GM23338 (cell line): ENCODE measurements around the gene TRIM52. TPM values are rescaled to one million over a fixed set of nuclear protein-coding genes. Genes with fewer than 3 reads are reported as not detected.

Experiments used
- ATAC-seq: fragments of 200-7000 bp; cut with Tn5 transposase; 3 replicates; pipeline ENCODE4 v1.9.1; 2020
- DNase-seq: peaks from one replicate; pipeline ENCODE4 v3.0.0-alpha.2; 2015; ENCODE audit warnings: low spot score
- H2AFZ ChIP-seq: fragments of 200-600 bp; sonication (generic); 2 replicates; pipeline ENCODE4 v1.8.0; 2016; ENCODE audit warnings: antibody characterized with exemption, mild to moderate bottlenecking, moderate library complexity
- H3F3A ChIP-seq: fragments of 200-600 bp; sonication (generic); replicated peaks from 2 replicates; pipeline ENCODE4 v1.8.0; 2017; ENCODE audit warnings: antibody characterized with exemption, mixed run types, low read depth
- H3K27ac ChIP-seq: fragments of 200-600 bp; sonication (generic); 2 replicates; pipeline ENCODE4 v1.6.1; 2016; ENCODE audit warnings: low read depth
- H3K27me3 ChIP-seq: fragments of 200-600 bp; sonication (generic); 2 replicates; pipeline ENCODE4 v1.8.0; 2016; ENCODE audit warnings: mild to moderate bottlenecking, mixed run types, moderate library complexity; ENCODE audit not compliant: insufficient read depth
- H3K36me3 ChIP-seq: fragments of 200-600 bp; sonication (generic); 2 replicates; pipeline ENCODE4 v1.8.0; 2016; ENCODE audit warnings: mild to moderate bottlenecking; ENCODE audit not compliant: insufficient read depth
- H3K4me1 ChIP-seq: fragments of 200-600 bp; sonication (generic); 2 replicates; pipeline ENCODE4 v1.8.0; 2016; ENCODE audit warnings: mild to moderate bottlenecking, moderate library complexity; ENCODE audit not compliant: insufficient read depth
- H3K4me2 ChIP-seq: fragments of 200-600 bp; sonication (generic); 2 replicates; pipeline ENCODE4 v1.7.1; 2017; ENCODE audit warnings: mixed run types
- H3K4me3 ChIP-seq: fragments of 200-600 bp; sonication (generic); 2 replicates; pipeline ENCODE4 v1.6.1; 2016; ENCODE audit warnings: mixed run types
- H3K79me2 ChIP-seq: fragments of 200-600 bp; sonication (generic); replicated peaks from 2 replicates; pipeline ENCODE4 v1.8.0; 2017; ENCODE audit warnings: mild to moderate bottlenecking; ENCODE audit not compliant: insufficient read depth
- H3K9me2 ChIP-seq: fragments of 200-600 bp; sonication (generic); 2 replicates; pipeline ENCODE4 v1.8.0; 2017; ENCODE audit not compliant: insufficient read depth
- H4K20me1 ChIP-seq: fragments of 200-600 bp; sonication (generic); replicated peaks from 2 replicates; pipeline ENCODE4 v1.8.0; 2017; ENCODE audit warnings: mild to moderate bottlenecking; ENCODE audit not compliant: insufficient read depth
- H3K27ac Mint-ChIP-seq: 2 replicates; pipeline ENCODE4 v1.8.0; 2020; ENCODE audit warnings: inconsistent platforms, mild to moderate bottlenecking, moderate library complexity, mixed read lengths
- H3K27me3 Mint-ChIP-seq: 3 replicates; pipeline ENCODE4 v1.8.0; 2022; ENCODE audit warnings: low read depth, mild to moderate bottlenecking, moderate library complexity, mixed read lengths, inconsistent platforms; ENCODE audit not compliant: insufficient read depth, poor library complexity
- H3K36me3 Mint-ChIP-seq: 3 replicates; pipeline ENCODE4 v1.8.0; 2021; ENCODE audit warnings: low read depth, mild to moderate bottlenecking, inconsistent platforms, moderate library complexity, mixed read lengths
- H3K4me1 Mint-ChIP-seq: 3 replicates; pipeline ENCODE4 v1.8.0; 2020; ENCODE audit warnings: mild to moderate bottlenecking, inconsistent platforms, mixed read lengths
- H3K4me3 Mint-ChIP-seq: 3 replicates; pipeline ENCODE4 v1.8.0; 2021; ENCODE audit warnings: moderate library complexity, mild to moderate bottlenecking, inconsistent platforms, mixed read lengths
- H3K9me3 Mint-ChIP-seq: 3 replicates; pipeline ENCODE4 v1.8.0; 2020; ENCODE audit warnings: moderate library complexity, mild to moderate bottlenecking, inconsistent platforms, mixed read lengths
- CREB1 ChIP-seq: fragments of 250-450 bp; sonication (Bioruptor Pico); IDR thresholded peaks from 2 replicates; pipeline ENCODE4 v1.5.0; 2020; ENCODE audit warnings: low read depth, mild to moderate bottlenecking, moderate library complexity
- EZH2 ChIP-seq: fragments of 200-600 bp; sonication (generic); IDR thresholded peaks from one replicate; pipeline ENCODE4 v1.8.0; 2017; ENCODE audit warnings: antibody characterized with exemption, mild to moderate bottlenecking, low read depth; ENCODE audit not compliant: unreplicated experiment
- NANOG ChIP-seq: IDR thresholded peaks from 2 replicates; pipeline ENCODE4 v1.6.1; 2016; ENCODE audit warnings: antibody characterized with exemption, borderline replicate concordance
- POLR2AphosphoS5 ChIP-seq: IDR thresholded peaks from 2 replicates; pipeline ENCODE4 v1.6.1; 2016; ENCODE audit warnings: antibody characterized with exemption, low read depth
- STAT1 ChIP-seq: IDR thresholded peaks from one replicate; pipeline ENCODE4 v1.6.1; 2016; ENCODE audit warnings: antibody characterized with exemption; ENCODE audit not compliant: unreplicated experiment
- ZNF114 ChIP-seq: fragments of 250-450 bp; sonication (Bioruptor Pico); IDR thresholded peaks from 2 replicates; pipeline ENCODE4 v1.5.0; 2020; ENCODE audit warnings: mild to moderate bottlenecking, moderate library complexity
- ZNF331 ChIP-seq: fragments of 250-450 bp; sonication (Bioruptor Pico); IDR thresholded peaks from 2 replicates; pipeline ENCODE4 v1.5.0; 2020; ENCODE audit warnings: low read depth, mild to moderate bottlenecking, moderate library complexity
- polyA plus RNA-seq: library from polyadenylated mRNA; unstranded; fragments of >200 nt; fragmentation: Nextera tagmentation; extraction: Ambion mirVana; gene quantifications from 2 replicates; pipeline ENCODE4 v1.2.1, GENCODE V29; 2016
- total RNA-seq: library from RNA; depleted of rRNA; stranded (reverse); fragments of >200 nt; shearing (Covaris generic); gene quantifications from 2 replicates; pipeline ENCODE4 v1.2.3, GENCODE V29; 2014
- TF ChIP-seq, protein P1 (sequence below): IDR thresholded peaks from one replicate; pipeline ENCODE4 v1.6.1; 2018; ENCODE audit warnings: antibody characterized with exemption; ENCODE audit not compliant: unreplicated experiment
- TF ChIP-seq, protein P2 (sequence below): fragments of 250-450 bp; sonication (Bioruptor Pico); IDR thresholded peaks from 2 replicates; pipeline ENCODE4 v1.5.0; 2020; ENCODE audit warnings: mild to moderate bottlenecking, moderate library complexity
- TF ChIP-seq, protein P3 (sequence below), 2 experiments: fragments of 200-600 bp in 1 of 2; sonication (generic) in 1 of 2; conservative IDR thresholded peaks; 2 replicates each; pipeline versions ENCODE4 v1.5.1 to v1.6.1; 2016 to 2017; ENCODE audit warnings: antibody characterized with exemption in 2 of 2, low read depth in 2 of 2, mild to moderate bottlenecking in 2 of 2, moderate library complexity in 1 of 2

TRIM52 gene
- total and polyA plus RNA-seq, 2 experiments from 2014 or later, result 6.2 to 8.1 TPM

DNA sequence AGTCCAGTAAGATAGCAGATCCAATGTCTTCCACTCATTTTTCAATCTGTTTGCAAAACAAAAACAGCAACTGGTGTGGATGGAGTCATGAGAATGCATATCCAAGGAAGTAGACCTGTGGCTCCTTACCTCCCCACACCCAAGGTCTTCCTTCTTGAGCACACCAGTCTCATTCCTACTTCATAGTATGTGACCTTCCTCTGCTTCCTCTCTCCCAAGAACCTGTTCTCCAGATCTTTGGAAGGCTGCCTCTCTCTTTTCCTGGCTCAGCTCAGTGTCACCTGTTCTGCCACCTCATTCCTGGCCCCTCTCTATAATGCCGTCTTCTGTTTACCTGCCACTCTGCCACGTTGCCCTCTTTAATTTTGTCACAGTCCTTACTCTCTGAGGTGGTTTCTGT is 48.0 kb downstream of the TRIM52 start:
- ATAC-seq (no peak), DNase-seq (no peak)
- Mint-ChIP-seq H3K36me3 (no peaks in the 10 kb centered on the region), H3K27ac (no peak overlapping the region), H3K4me1 (peaks cover 8% of the 10 kb centered on the region), H3K27me3 (peaks cover 23% of the 10 kb centered on the region), H3K4me3 (no peak overlapping the region), H3K9me3 (no peaks in the 10 kb centered on the region; the same call in 2 of the 3 replicates)
- Histone ChIP-seq H3K27ac (no peak overlapping the region), H3K4me2 (no peak overlapping the region), H2AFZ (no peak overlapping the region), H3F3A (peaks cover 12% of the 10 kb centered on the region), H3K27me3 (peaks cover 12% of the 10 kb centered on the region), H3K36me3 (no peaks in the 10 kb centered on the region), H4K20me1 (no peaks in the 10 kb centered on the region; the same call in 1 of the 2 replicates), H3K9me2 (no peaks in the 10 kb centered on the region), H3K4me3 (no peak overlapping the region), H3K4me1 (peaks cover 3% of the 10 kb centered on the region; the same call in 1 of the 2 replicates), H3K79me2 (no peaks in the 10 kb centered on the region)
- TF ChIP-seq CREB1, result no peak
- TF ChIP-seq, protein P1, sequence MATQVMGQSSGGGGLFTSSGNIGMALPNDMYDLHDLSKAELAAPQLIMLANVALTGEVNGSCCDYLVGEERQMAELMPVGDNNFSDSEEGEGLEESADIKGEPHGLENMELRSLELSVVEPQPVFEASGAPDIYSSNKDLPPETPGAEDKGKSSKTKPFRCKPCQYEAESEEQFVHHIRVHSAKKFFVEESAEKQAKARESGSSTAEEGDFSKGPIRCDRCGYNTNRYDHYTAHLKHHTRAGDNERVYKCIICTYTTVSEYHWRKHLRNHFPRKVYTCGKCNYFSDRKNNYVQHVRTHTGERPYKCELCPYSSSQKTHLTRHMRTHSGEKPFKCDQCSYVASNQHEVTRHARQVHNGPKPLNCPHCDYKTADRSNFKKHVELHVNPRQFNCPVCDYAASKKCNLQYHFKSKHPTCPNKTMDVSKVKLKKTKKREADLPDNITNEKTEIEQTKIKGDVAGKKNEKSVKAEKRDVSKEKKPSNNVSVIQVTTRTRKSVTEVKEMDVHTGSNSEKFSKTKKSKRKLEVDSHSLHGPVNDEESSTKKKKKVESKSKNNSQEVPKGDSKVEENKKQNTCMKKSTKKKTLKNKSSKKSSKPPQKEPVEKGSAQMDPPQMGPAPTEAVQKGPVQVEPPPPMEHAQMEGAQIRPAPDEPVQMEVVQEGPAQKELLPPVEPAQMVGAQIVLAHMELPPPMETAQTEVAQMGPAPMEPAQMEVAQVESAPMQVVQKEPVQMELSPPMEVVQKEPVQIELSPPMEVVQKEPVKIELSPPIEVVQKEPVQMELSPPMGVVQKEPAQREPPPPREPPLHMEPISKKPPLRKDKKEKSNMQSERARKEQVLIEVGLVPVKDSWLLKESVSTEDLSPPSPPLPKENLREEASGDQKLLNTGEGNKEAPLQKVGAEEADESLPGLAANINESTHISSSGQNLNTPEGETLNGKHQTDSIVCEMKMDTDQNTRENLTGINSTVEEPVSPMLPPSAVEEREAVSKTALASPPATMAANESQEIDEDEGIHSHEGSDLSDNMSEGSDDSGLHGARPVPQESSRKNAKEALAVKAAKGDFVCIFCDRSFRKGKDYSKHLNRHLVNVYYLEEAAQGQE, result no peak
- TF ChIP-seq STAT1, result no peak
- no peak for TF ChIP-seq EZH2
- TF ChIP-seq ZNF114 (CRISPR knock-in tag), result no peak
- TF ChIP-seq, protein P2, sequence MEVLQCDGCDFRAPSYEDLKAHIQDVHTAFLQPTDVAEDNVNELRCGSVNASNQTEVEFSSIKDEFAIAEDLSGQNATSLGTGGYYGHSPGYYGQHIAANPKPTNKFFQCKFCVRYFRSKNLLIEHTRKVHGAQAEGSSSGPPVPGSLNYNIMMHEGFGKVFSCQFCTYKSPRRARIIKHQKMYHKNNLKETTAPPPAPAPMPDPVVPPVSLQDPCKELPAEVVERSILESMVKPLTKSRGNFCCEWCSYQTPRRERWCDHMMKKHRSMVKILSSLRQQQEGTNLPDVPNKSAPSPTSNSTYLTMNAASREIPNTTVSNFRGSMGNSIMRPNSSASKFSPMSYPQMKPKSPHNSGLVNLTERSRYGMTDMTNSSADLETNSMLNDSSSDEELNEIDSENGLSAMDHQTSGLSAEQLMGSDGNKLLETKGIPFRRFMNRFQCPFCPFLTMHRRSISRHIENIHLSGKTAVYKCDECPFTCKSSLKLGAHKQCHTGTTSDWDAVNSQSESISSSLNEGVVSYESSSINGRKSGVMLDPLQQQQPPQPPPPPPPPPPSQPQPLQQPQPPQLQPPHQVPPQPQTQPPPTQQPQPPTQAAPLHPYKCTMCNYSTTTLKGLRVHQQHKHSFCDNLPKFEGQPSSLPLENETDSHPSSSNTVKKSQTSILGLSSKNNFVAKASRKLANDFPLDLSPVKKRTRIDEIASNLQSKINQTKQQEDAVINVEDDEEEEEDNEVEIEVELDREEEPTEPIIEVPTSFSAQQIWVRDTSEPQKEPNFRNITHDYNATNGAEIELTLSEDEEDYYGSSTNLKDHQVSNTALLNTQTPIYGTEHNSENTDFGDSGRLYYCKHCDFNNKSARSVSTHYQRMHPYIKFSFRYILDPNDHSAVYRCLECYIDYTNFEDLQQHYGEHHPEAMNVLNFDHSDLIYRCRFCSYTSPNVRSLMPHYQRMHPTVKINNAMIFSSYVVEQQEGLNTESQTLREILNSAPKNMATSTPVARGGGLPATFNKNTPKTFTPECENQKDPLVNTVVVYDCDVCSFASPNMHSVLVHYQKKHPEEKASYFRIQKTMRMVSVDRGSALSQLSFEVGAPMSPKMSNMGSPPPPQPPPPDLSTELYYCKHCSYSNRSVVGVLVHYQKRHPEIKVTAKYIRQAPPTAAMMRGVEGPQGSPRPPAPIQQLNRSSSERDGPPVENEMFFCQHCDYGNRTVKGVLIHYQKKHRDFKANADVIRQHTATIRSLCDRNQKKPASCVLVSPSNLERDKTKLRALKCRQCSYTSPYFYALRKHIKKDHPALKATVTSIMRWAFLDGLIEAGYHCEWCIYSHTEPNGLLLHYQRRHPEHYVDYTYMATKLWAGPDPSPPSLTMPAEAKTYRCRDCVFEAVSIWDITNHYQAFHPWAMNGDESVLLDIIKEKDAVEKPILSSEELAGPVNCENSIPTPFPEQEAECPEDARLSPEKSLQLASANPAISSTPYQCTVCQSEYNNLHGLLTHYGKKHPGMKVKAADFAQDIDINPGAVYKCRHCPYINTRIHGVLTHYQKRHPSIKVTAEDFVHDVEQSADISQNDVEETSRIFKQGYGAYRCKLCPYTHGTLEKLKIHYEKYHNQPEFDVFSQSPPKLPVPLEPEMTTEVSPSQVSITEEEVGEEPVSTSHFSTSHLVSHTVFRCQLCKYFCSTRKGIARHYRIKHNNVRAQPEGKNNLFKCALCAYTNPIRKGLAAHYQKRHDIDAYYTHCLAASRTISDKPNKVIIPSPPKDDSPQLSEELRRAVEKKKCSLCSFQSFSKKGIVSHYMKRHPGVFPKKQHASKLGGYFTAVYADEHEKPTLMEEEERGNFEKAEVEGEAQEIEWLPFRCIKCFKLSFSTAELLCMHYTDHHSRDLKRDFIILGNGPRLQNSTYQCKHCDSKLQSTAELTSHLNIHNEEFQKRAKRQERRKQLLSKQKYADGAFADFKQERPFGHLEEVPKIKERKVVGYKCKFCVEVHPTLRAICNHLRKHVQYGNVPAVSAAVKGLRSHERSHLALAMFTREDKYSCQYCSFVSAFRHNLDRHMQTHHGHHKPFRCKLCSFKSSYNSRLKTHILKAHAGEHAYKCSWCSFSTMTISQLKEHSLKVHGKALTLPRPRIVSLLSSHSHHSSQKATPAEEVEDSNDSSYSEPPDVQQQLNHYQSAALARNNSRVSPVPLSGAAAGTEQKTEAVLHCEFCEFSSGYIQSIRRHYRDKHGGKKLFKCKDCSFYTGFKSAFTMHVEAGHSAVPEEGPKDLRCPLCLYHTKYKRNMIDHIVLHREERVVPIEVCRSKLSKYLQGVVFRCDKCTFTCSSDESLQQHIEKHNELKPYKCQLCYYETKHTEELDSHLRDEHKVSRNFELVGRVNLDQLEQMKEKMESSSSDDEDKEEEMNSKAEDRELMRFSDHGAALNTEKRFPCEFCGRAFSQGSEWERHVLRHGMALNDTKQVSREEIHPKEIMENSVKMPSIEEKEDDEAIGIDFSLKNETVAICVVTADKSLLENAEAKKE (CRISPR knock-in tag), result no peak
- TF ChIP-seq, protein P3, sequence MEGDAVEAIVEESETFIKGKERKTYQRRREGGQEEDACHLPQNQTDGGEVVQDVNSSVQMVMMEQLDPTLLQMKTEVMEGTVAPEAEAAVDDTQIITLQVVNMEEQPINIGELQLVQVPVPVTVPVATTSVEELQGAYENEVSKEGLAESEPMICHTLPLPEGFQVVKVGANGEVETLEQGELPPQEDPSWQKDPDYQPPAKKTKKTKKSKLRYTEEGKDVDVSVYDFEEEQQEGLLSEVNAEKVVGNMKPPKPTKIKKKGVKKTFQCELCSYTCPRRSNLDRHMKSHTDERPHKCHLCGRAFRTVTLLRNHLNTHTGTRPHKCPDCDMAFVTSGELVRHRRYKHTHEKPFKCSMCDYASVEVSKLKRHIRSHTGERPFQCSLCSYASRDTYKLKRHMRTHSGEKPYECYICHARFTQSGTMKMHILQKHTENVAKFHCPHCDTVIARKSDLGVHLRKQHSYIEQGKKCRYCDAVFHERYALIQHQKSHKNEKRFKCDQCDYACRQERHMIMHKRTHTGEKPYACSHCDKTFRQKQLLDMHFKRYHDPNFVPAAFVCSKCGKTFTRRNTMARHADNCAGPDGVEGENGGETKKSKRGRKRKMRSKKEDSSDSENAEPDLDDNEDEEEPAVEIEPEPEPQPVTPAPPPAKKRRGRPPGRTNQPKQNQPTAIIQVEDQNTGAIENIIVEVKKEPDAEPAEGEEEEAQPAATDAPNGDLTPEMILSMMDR (conservative IDR thresholded peaks at IDR 0.05; ENCODE audit: low read depth in 2 of 2), result no peak
- no peak for TF ChIP-seq NANOG
- TF ChIP-seq POLR2AphosphoS5, result no peak
- TF ChIP-seq ZNF331 (CRISPR knock-in tag), result no peak
